Measurements from ENCODE around the gene MAML1.

MAML1 gene

GRCh38 chr5:179762079-179762780 is 29.6 kb downstream of the MAML1 start:
- no peak overlapping the region for H3K4me3 ChIP-seq (ENCODE audit: low read depth in 1 of 2, low read length in 2 of 2)
- peaks cover 29 to 61% of the 10 kb centered on the region in 2 donors for H3K4me1 ChIP-seq (ENCODE audit: control insufficient read depth in 1 of 2, insufficient read depth in 2 of 2, low read length in 2 of 2)
- peak overlapping the region; percentile 32 for H3K27ac ChIP-seq (ENCODE audit: low read length)

GRCh38 chr5:179762781-179763176 is 30.2 kb downstream of the MAML1 start:
- H3K4me3 ChIP-seq (ENCODE audit: low read depth in 1 of 2, low read length in 2 of 2), result no peak overlapping the region
- peaks cover 11 to 15% of the 10 kb centered on the region in 2 donors for H3K36me3 ChIP-seq (ENCODE audit: control insufficient read depth in 1 of 2, insufficient read depth in 2 of 2, low read length in 2 of 2)
- H3K27ac ChIP-seq (ENCODE audit: low read length), result peak overlapping the region; percentile 32
- no peaks in the 10 kb centered on the region for H3K9me3 ChIP-seq (ENCODE audit: control insufficient read depth in 1 of 2, low read length in 2 of 2)
- H3K27me3 ChIP-seq (ENCODE audit: low read depth, low read length), result no peaks in the 10 kb centered on the region
- peaks cover 29 to 56% of the 10 kb centered on the region in 2 donors for H3K4me1 ChIP-seq (ENCODE audit: control insufficient read depth in 1 of 2, insufficient read depth in 2 of 2, low read length in 2 of 2)

More at GRCh38 chr5:179762079-179762780, 29.6 kb downstream of the MAML1 start:
- Histone ChIP-seq H3K9me3 (ENCODE audit: control insufficient read depth in 1 of 2, low read length in 2 of 2) (no peaks in the 10 kb centered on the region), H3K27me3 (ENCODE audit: low read depth, low read length) (no peaks in the 10 kb centered on the region), H3K36me3 (ENCODE audit: control insufficient read depth in 1 of 2, insufficient read depth in 2 of 2, low read length in 2 of 2) (peaks cover 11 to 15% of the 10 kb centered on the region in 2 donors)

GRCh38 chr5:179763215-179763945 is 30.8 kb downstream of the MAML1 start:
- peaks cover 29 to 56% of the 10 kb centered on the region in 2 donors for H3K4me1 ChIP-seq (ENCODE audit: control insufficient read depth in 1 of 2, insufficient read depth in 2 of 2, low read length in 2 of 2)
- peaks cover 11 to 15% of the 10 kb centered on the region in 2 donors for H3K36me3 ChIP-seq (ENCODE audit: control insufficient read depth in 1 of 2, insufficient read depth in 2 of 2, low read length in 2 of 2)
- H3K9me3 ChIP-seq (ENCODE audit: control insufficient read depth in 1 of 2, low read length in 2 of 2), result no peaks in the 10 kb centered on the region
- peak overlapping the region; percentile 32 for H3K27ac ChIP-seq (ENCODE audit: low read length)
- no peaks in the 10 kb centered on the region for H3K27me3 ChIP-seq (ENCODE audit: low read depth, low read length)
- no peak overlapping the region for H3K4me3 ChIP-seq (ENCODE audit: low read depth in 1 of 2, low read length in 2 of 2)

GRCh38 chr5:179764056-179764455 is 31.4 kb downstream of the MAML1 start:
- Histone ChIP-seq H3K9me3 (ENCODE audit: control insufficient read depth in 1 of 2, low read length in 2 of 2) (no peaks in the 10 kb centered on the region), H3K27ac (ENCODE audit: low read length) (no peak overlapping the region), H3K4me1 (ENCODE audit: control insufficient read depth in 1 of 2, insufficient read depth in 2 of 2, low read length in 2 of 2) (peaks cover 29 to 56% of the 10 kb centered on the region in 2 donors), H3K36me3 (ENCODE audit: control insufficient read depth in 1 of 2, insufficient read depth in 2 of 2, low read length in 2 of 2) (peaks cover 18 to 21% of the 10 kb centered on the region in 2 donors), H3K4me3 (ENCODE audit: low read depth in 1 of 2, low read length in 2 of 2) (no peak overlapping the region), H3K27me3 (ENCODE audit: low read depth, low read length) (no peaks in the 10 kb centered on the region)

GRCh38 chr5:179765400-179765799 is 32.8 kb downstream of the MAML1 start:
- Histone ChIP-seq H3K4me1 (ENCODE audit: control insufficient read depth in 1 of 2, insufficient read depth in 2 of 2, low read length in 2 of 2) (peaks cover 29 to 51% of the 10 kb centered on the region in 2 donors), H3K27ac (ENCODE audit: low read length) (no peak overlapping the region)

GRCh38 chr5:179766021-179766725 is 33.6 kb downstream of the MAML1 start:
- Histone ChIP-seq H3K4me3 (ENCODE audit: low read depth in 1 of 2, low read length in 2 of 2) (no peak overlapping the region), H3K4me1 (ENCODE audit: control insufficient read depth in 1 of 2, insufficient read depth in 2 of 2, low read length in 2 of 2) (peaks cover 29 to 51% of the 10 kb centered on the region in 2 donors), H3K27ac (ENCODE audit: low read length) (no peak overlapping the region)

More at GRCh38 chr5:179765400-179765799, 32.8 kb downstream of the MAML1 start:
- no peaks in the 10 kb centered on the region for H3K9me3 ChIP-seq (ENCODE audit: control insufficient read depth in 1 of 2, low read length in 2 of 2)
- H3K27me3 ChIP-seq (ENCODE audit: low read depth, low read length), result no peaks in the 10 kb centered on the region
- no peak overlapping the region for H3K4me3 ChIP-seq (ENCODE audit: low read depth in 1 of 2, low read length in 2 of 2)
- peaks cover 29 to 31% of the 10 kb centered on the region in 2 donors for H3K36me3 ChIP-seq (ENCODE audit: control insufficient read depth in 1 of 2, insufficient read depth in 2 of 2, low read length in 2 of 2)

GRCh38 chr5:179766726-179767455 is 34.3 kb downstream of the MAML1 start:
- H3K9me3 ChIP-seq (ENCODE audit: control insufficient read depth in 1 of 2, low read length in 2 of 2), result no peaks in the 10 kb centered on the region
- no peak overlapping the region for H3K4me3 ChIP-seq (ENCODE audit: low read depth in 1 of 2, low read length in 2 of 2)
- peaks cover 44 to 46% of the 10 kb centered on the region in 2 donors for H3K36me3 ChIP-seq (ENCODE audit: control insufficient read depth in 1 of 2, insufficient read depth in 2 of 2, low read length in 2 of 2)
- peaks cover 27 to 48% of the 10 kb centered on the region in 2 donors for H3K4me1 ChIP-seq (ENCODE audit: control insufficient read depth in 1 of 2, insufficient read depth in 2 of 2, low read length in 2 of 2)
- no peaks in the 10 kb centered on the region for H3K27me3 ChIP-seq (ENCODE audit: low read depth, low read length)
- H3K27ac ChIP-seq (ENCODE audit: low read length), result no peak overlapping the region

More at GRCh38 chr5:179766021-179766725, 33.6 kb downstream of the MAML1 start:
- Histone ChIP-seq H3K9me3 (ENCODE audit: control insufficient read depth in 1 of 2, low read length in 2 of 2) (no peaks in the 10 kb centered on the region), H3K27me3 (ENCODE audit: low read depth, low read length) (no peaks in the 10 kb centered on the region), H3K36me3 (ENCODE audit: control insufficient read depth in 1 of 2, insufficient read depth in 2 of 2, low read length in 2 of 2) (peaks cover 37 to 39% of the 10 kb centered on the region in 2 donors)

DNA sequence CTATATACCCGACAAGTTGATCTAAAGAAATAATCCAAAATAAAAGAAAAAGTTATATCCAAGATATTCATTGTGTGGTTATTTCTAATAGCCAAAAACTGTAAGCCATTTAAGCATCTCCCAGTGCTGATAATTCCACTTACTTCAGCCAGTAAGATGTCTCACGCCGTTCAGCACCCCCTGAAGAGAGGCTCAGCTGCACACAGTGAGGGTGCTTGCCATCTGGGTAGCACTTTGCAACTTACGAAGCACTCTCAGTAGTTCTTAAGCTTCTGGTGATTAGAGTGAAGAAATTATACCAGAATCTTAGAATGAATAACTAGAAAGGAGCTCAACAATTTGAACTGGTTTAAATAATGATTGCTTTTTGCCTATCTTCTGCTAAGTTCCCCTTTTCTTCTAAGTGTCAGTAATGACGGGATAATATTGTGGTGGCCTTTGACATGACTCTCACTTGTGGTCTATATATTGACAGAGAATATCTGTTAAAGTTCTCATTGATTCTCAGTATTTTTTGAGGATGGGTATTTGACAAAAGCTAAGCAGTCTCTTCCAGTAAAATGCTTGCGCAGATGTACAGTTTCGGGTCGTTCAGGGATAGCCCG is 35.0 kb downstream of the MAML1 start:
- Histone ChIP-seq H3K36me3 (ENCODE audit: control insufficient read depth in 1 of 2, insufficient read depth in 2 of 2, low read length in 2 of 2) (peaks cover 50% of the 10 kb centered on the region in 2 donors), H3K27me3 (ENCODE audit: low read depth, low read length) (no peaks in the 10 kb centered on the region), H3K9me3 (ENCODE audit: control insufficient read depth in 1 of 2, low read length in 2 of 2) (no peaks in the 10 kb centered on the region), H3K4me3 (ENCODE audit: low read depth in 1 of 2, low read length in 2 of 2) (no peak overlapping the region), H3K4me1 (ENCODE audit: control insufficient read depth in 1 of 2, insufficient read depth in 2 of 2, low read length in 2 of 2) (peaks cover 21 to 41% of the 10 kb centered on the region in 2 donors), H3K27ac (ENCODE audit: low read length) (no peak overlapping the region)

- Histone ChIP-seq H3K27ac (ENCODE audit: low read length) (no peak overlapping the region), H3K36me3 (ENCODE audit: control insufficient read depth in 1 of 2, insufficient read depth in 2 of 2, low read length in 2 of 2) (peaks cover 54 to 58% of the 10 kb centered on the region in 2 donors), H3K4me3 (ENCODE audit: low read depth in 1 of 2, low read length in 2 of 2) (no peak overlapping the region), H3K9me3 (ENCODE audit: control insufficient read depth in 1 of 2, low read length in 2 of 2) (no peaks in the 10 kb centered on the region), H3K4me1 (ENCODE audit: control insufficient read depth in 1 of 2, insufficient read depth in 2 of 2, low read length in 2 of 2) (peaks cover 13 to 32% of the 10 kb centered on the region in 2 donors), H3K27me3 (ENCODE audit: low read depth, low read length) (no peaks in the 10 kb centered on the region)
These were observed 35.9 kb downstream of the MAML1 start for GRCh38 chr5:179768326-179769085.

DNA sequence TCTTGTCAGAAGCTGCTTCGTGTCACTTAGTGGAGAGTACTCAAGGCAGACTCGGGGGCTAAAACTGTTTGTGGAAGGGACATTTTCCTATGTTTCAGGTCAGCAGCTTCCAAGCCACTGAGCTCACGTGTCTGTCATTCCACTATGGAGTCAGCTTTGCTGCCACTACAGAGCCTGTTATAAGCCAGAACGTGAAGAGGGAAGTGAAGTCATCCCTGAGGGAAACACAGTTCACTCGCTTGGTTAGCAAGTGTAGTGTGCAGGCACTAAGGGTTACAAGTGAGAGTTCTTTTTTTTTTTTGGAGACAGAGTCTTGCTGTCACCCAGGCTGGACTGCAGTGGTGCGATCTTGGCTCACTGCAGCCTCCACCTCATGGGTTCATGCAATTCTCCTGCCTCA is 36.6 kb downstream of the MAML1 start:
- H3K27me3 ChIP-seq (ENCODE audit: low read depth, low read length), result no peaks in the 10 kb centered on the region
- H3K4me1 ChIP-seq (ENCODE audit: control insufficient read depth in 1 of 2, insufficient read depth in 2 of 2, low read length in 2 of 2), result peaks cover 12 to 24% of the 10 kb centered on the region in 2 donors
- H3K36me3 ChIP-seq (ENCODE audit: control insufficient read depth in 1 of 2, insufficient read depth in 2 of 2, low read length in 2 of 2), result peaks cover 61 to 66% of the 10 kb centered on the region in 2 donors
- H3K9me3 ChIP-seq (ENCODE audit: control insufficient read depth in 1 of 2, low read length in 2 of 2), result no peaks in the 10 kb centered on the region
- H3K4me3 ChIP-seq (ENCODE audit: low read depth in 1 of 2, low read length in 2 of 2), result no peak overlapping the region
- H3K27ac ChIP-seq (ENCODE audit: low read length), result no peak overlapping the region

Measured in muscle layer of duodenum (tissue), 2 donors.